HG02943 (cell line): ENCODE measurements around the gene SYVN1.
"Not testable (repeated sequence)": the region's sequence is repeated elsewhere in the genome, so short reads cannot be mapped to it uniquely, and the experiment has no call there.

Experiments
- ATAC-seq: cut with Tn5 transposase; IDR thresholded peaks from one replicate; pipeline ENCODE4 v1.9.1; 2021; ENCODE audit warnings: mild to moderate bottlenecking, low read depth, moderate library complexity; ENCODE audit not compliant: unreplicated experiment

The SYVN1 gene

GRCh38 chr11:65152122-65152521 lies 17.8 kb upstream of the SYVN1 start:
- ATAC-seq: no peak

DNA sequence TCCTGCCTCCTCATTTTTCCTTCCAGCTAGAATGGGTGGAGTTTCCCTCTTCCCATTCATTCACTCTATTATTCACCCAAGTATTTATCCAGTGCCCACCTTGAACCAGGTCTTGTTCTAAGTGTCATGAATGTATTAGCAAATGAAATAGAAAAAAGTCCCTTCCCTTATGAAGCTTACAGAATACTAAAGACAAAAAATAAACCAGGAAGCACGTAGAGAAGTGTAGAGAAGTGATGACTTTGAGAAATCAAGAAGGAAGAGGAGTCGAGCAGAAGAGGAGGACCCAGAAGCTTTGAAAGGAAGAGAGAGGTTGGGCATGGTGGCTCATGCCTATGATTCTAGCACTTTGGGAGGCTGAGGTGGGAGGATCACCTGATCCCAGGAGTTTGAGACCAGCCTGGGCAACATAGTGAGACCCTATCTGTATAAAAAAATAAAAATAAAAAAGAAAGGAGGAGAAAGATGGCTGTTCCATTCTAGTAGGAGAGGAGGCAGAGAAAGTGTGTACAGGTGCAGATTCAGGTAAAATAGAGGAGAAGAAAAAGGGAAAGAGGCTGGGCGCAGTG lies 17.1 kb upstream of the SYVN1 start:
- ATAC-seq: no peak

GRCh38 chr11:65150509-65151299 lies 16.4 kb upstream of the SYVN1 start:
- ATAC-seq: no peak

DNA sequence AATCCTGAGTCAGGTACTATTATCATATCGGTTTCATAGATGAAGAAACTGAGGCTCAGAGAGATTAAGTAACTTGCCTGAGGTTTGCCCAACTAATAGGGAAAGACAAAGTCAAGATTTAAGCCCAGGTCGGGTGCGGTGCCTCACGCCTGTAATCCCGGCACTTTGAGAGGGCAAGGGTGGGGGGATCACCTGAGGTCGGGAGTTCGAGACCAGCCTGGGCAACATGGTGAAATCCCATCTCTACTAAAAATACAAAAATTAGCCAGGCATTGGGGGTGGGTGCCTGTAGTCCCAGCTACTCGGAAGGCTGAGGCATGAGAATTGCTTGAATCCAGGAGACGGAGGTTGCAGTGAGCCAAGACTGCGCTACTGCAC lies 15.8 kb upstream of the SYVN1 start:
- not testable (repeated sequence) for ATAC-seq

DNA sequence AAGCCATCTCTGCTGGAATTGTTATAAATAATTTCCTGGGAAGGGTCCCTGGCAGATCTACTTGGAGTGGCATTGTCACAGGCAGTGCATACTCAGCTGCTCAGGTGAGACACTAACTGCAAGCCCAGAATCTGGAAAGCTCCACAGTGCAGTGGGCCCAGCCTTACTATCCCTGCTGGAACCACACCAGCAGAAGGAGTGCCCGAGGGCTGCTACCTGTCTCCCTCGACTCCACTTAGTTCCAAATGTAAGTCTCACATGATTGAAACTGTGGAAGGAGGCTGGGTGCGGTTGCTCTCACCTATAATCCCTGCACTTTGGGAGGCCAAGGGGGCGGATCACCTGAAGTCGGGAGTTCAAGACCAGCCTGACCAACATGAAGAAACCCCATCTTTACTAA lies 14.3 kb upstream of the SYVN1 start:
- no peak for ATAC-seq

GRCh38 chr11:65147352-65148075 lies 13.2 kb upstream of the SYVN1 start:
- no peak for ATAC-seq

- no peak for ATAC-seq
Observed at GRCh38 chr11:65141896-65142494, 7.7 kb upstream of the SYVN1 start.

DNA sequence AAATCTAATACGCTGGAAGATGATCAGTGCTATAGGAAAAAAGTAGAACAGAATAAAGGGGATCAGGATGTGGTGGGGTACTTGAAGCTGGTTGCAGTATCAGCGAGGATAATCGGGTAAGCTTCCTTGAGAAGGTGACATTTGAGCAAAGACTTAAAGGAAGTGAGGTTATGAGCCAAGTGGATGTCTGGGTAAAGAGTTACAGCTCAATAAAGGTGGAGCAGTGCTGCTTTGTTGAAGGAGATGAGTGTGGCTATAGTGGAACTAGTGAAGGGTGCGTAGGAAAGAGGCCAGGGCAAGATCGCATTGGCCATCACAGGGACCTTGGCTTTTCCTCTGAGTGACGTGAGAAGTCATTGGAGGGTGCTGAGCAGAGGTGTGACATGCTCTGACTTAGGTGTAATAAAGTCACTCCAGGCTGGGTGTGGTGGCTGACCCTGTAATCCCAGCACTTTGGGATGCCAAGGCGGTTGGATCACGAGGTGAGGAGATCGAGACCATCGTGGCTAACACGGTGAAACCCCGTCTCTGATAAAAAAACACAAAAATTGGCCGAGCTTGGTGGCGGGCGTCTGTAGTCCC lies 2.3 kb upstream of the SYVN1 start:
- no peak for ATAC-seq

DNA sequence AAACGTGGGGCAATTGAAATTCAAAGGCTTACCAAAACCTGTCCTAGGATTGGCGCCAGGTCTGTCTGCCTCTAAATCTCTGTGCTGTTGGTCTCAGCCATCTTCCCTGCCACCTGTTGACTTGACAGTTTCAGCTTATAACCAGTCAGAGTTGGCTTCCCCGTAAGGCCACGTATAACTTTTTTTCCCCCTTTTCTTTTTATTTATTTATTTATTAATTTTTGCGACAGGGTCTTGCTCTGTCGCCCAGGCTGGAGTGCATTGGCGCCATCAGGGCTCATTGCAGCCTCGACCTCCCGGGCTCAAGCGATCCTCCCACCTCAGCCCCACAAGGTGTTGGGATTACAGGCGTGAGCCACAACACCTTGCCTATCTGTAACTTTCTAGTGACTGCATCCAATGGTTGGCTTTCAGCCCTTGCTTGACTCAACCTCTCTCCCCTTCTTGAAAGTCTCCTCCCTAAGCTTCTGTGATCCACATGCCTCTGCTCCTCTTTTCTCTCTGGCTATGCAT lies 1.4 kb upstream of the SYVN1 start:
- ATAC-seq: no peak

DNA sequence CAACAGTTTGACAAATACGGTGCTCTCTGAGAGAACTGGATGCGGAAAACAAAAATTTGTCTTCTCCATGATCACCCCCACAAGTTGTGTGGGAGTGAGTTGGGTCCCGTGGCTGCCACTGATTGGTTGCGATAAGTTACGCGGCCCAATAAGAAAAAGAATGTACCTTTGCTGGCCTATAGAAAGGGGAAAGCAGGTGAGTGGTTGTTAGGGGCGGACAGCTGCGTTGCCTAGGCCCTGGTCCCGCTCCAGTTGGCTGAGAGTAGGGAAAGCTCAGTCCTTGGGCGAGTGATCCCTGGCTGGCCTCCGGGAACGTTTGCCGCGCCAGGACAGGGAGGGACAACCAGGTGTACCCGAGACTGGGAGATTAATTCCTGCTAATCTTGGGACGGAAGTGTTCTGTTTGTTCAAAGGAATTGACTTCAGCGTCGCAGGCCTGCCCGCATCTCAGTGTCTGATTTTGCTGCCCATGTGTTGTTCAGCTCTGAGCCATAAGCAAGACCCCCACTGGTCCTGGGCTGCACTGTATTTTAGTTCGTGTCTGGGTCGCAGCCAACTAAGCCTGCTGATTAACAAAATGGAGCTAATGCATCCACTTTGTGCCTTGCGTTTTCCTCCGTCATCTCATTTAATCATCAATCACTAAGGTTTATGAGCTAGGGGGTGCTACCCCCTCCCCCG lies 773 bp upstream of the SYVN1 start:
- ATAC-seq: peak; percentile 55

- ATAC-seq: no peak
Observed at GRCh38 chr11:65133724-65134123, 595 bp downstream of the SYVN1 start.

DNA sequence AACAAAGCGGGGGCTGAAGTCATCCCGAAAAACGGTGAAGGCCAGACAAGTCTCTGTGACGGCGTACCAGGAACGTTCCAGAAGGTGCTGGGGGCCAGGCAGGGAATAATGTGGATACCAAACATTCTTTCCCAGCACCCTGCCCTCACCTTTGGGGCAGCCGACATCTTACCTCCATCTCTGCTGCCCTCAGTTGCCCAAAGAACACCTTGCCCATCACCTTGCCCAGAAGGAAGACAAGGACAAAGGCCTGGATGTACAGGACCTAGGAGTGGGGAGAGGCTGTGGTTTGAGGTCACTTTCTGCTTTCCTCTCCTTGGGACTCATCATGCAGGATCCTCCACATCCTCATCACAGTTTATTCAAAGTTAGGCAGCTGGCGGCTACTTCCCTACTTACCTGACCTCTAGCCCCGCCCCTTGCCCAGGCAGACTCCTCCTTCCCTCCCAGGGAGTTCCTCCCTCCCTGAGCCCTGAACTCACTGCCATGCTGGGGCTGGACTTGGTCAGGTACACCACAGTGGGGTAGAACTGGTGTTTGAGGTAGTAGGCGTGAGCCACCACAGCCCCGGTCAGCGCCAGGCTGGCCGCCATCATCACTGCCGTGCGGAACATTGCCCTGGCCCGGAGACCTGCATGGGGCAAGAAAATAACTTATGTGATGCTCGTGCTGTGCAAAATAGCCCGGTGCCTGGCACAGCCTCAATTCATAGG lies 1.2 kb downstream of the SYVN1 start:
- no peak for ATAC-seq

DNA sequence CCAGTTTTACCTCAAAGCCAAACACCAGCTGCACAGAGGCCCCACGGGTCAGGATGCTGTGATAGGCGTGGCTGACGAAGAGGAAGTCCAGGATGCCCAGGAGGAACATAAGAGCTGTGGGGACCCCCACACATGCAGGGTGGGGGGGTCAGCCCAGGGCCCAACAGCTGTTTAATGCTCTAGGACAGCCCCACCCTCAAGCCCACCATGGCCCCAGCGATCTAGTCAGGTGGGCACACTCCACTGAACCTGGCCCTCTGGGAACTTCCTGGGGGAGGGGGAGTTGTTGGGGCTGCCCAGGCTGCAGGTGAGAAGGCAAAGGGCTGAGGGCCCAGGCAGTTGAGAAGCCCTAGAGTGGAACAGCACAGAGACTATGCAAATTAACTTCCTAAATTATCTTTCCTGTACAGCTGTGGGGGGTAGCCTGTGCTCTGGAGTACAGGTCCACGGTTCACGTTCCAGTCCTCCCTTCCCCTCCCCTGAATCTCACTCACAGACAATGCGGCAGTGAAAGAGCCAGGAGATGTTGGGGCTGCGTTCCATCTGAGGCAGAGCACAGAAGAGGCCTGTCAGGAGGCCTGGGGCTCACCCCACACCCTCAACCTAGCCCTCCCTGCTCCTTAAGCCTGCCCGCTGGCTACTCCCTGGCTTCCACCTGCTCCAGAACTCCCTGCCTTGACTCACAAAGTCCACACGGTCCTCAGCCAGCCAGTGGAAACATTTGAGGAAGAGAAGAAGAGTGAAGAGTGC lies 1.9 kb downstream of the SYVN1 start:
- no peak for ATAC-seq

DNA sequence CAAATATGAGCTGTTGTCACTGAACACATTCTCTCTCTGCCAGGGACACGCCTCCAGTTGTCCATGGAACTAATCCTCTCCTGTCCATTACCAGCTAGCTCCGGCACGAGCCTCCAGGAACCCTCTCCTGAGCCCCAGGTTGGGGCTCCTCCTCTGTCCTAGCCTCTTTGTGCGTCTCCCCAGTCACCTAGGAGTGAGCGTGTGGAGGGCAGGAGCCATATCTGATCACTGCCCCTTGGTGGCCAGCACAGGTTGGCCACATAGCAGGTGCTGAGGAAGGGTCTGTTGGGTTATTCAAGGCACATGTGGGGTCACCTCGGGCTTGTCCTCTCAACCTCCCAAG lies 2.5 kb downstream of the SYVN1 start:
- no peak for ATAC-seq

- ATAC-seq: no peak
Observed at GRCh38 chr11:65131417-65131776, 2.9 kb downstream of the SYVN1 start.

GRCh38 chr11:65130631-65131416 lies 3.5 kb downstream of the SYVN1 start:
- ATAC-seq: no peak

DNA sequence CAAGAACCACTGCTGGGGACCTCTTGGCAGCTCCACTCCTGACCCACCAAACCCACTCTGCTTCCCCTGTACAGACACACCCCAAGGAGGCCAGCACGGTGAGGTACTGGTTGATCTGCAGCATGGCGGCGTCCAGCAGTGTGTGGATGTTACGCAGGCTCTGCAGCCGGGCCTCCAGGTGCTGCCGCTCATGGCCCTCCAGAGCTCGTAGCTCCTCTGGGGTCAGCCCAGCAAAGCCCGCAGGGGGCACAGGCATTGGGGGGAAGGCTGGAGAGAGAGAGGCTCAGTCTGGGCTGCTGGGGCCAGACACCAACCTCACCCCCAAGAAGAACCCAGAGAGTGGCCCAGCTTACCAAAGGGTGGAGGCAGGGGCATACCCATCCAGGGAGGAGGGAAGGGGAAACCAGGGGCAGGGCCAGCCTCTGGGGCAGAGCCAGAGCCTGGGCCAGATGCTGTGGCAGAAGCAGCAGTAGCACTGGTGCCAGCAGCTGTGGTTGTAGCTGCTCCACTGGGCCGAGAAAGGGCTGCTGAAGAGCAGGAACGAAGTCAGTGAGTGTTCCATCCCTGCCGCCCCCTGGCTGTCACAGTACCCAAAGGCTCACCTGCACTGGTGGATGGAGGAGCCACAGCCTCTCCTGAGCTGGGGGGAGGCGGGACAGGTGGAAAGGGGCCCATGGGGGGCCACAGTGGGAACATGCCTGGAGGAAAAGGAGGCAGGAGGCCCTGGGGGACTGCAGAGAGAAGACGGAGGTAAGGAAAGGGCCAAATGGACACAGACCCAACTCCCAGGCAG lies 4.5 kb downstream of the SYVN1 start:
- ATAC-seq: no peak
